Uterus (tissue), 4 donors: ENCODE measurements around the gene KLHDC10. TPM values are rescaled to one million over a fixed set of nuclear protein-coding genes. Genes with fewer than 3 reads are reported as not detected.
"Not testable (repeated sequence)": the region's sequence is repeated elsewhere in the genome, so short reads cannot be mapped to it uniquely, and the experiment has no call there.

Source experiments
- DNase-seq, 2 donors: peaks; one replicate each; pipeline ENCODE4 v3.0.0-alpha.2; 2019 to 2020
- H3K27ac ChIP-seq, 2 donors: fragments of 200-600 bp; sonication (generic); 1 replicate in 1 of 2; 2 replicates in 1 of 2; pipeline ENCODE4 v1.5.1; 2016 to 2018
- H3K27me3 ChIP-seq, 2 donors: fragments of 200-600 bp; sonication (generic); one replicate each; pipeline ENCODE4 v1.5.1; 2018 to 2019; ENCODE audit warnings: control low read depth in 1 of 2
- H3K36me3 ChIP-seq, 2 donors: fragments of 200-600 bp; sonication (generic); one replicate each; pipeline ENCODE4 v1.5.1; 2019; ENCODE audit warnings: control low read depth in 1 of 2
- H3K4me1 ChIP-seq, 2 donors: fragments of 200-600 bp; sonication (generic); one replicate each; pipeline ENCODE4 v1.5.1; 2018 to 2019; ENCODE audit warnings: control low read depth in 1 of 2
- H3K4me3 ChIP-seq, 2 donors: fragments of 200-600 bp; sonication (generic); 1 replicate in 1 of 2; 2 replicates in 1 of 2; pipeline ENCODE4 v1.5.1; 2018 to 2019; ENCODE audit warnings: mild to moderate bottlenecking in 1 of 2
- H3K9me3 ChIP-seq, 2 donors: fragments of 200-600 bp; sonication (generic); one replicate each; pipeline ENCODE4 v1.5.1; 2019; ENCODE audit warnings: control low read depth in 1 of 2
- POLR2A ChIP-seq, 2 donors: fragments of 450-650 bp; IDR thresholded peaks; one replicate each; pipeline ENCODE4 v1.6.1; 2016; ENCODE audit warnings: antibody characterized with exemption in 2 of 2, mild to moderate bottlenecking in 1 of 2, moderate library complexity in 1 of 2
- intact Hi-C: fragments of 100-400 bp; cut with DNase I; formaldehyde crosslinking; loops from one replicate; pipeline ENCODE4 v1.15.1; 2023; ENCODE audit warnings: low total_unique reads
- total RNA-seq, 4 donors: library from RNA; depleted of rRNA in 3 of 4; stranded (reverse); fragments of >200 nt in 3 of 4; gene quantifications; one replicate each; pipeline versions ENCODE4 v1.1.0 to v1.2.4, GENCODE V29; 2014 to 2023
- TF ChIP-seq, protein P1 (sequence below), 4 experiments: fragments of 200-600 bp in 2 of 4; fragments of 450-650 bp in 2 of 4; sonication (generic) in 2 of 4; IDR thresholded peaks; one replicate each; pipeline ENCODE4 v1.5.1; 2016 to 2019; ENCODE audit warnings: antibody characterized with exemption in 4 of 4, mild to moderate bottlenecking in 2 of 4, moderate library complexity in 1 of 4
- donor health status: DM: yes; HTN: yes; CAD: no.

Gene KLHDC10
- total RNA-seq, 4 donors from 2014 or later: 8.8 to 58.5 (median 26.5) TPM

DNA sequence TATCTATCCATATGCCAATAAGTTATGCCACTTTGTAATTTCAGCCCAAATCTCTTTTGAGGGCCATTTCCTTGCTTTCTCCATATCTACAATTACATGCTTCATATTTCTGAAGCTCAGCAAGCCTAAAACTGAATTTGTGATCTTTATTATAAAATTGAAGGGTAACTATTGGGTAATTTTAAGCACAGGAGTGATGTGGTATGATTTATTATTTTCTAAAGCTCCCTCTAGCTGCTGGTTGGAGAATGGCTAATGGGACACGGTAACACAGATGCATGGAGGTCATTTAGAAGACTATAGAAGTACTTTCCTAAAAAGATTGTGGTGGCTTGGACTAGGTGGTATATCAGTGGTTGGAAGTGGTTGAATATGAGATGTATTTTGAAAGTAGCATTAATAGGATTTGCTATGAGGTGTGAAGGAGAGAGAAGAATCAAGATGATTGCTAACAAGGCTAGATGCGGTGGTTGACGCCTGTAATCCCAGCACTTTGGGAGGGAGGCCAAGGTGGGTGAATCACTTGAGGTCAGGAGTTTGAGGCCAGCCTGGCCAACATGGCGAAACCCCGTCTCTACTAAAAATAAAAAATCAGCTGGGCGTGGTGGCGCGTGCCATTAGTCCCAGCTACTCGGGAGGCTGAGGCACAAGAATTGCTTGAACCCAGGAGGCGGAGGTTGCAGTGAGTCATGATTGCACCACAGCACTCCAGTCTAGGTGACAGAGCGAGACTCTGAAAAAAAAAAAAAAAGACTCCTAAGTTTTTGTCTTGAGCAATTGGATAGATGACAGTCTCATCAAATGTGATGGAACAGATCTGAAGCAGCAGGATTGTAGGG is 13.9 kb downstream of the KLHDC10 start:
- H3K4me1 ChIP-seq: no peaks in the 10 kb centered on the region
- H3K27me3 ChIP-seq: no peaks in the 10 kb centered on the region
- intact Hi-C loops: no loop called here
- H3K4me3 ChIP-seq: no peak overlapping the region
- no peaks in the 10 kb centered on the region for H3K36me3 ChIP-seq
- H3K9me3 ChIP-seq: no peaks in the 10 kb centered on the region
- H3K27ac ChIP-seq: no peak overlapping the region
- TF ChIP-seq, protein P1, sequence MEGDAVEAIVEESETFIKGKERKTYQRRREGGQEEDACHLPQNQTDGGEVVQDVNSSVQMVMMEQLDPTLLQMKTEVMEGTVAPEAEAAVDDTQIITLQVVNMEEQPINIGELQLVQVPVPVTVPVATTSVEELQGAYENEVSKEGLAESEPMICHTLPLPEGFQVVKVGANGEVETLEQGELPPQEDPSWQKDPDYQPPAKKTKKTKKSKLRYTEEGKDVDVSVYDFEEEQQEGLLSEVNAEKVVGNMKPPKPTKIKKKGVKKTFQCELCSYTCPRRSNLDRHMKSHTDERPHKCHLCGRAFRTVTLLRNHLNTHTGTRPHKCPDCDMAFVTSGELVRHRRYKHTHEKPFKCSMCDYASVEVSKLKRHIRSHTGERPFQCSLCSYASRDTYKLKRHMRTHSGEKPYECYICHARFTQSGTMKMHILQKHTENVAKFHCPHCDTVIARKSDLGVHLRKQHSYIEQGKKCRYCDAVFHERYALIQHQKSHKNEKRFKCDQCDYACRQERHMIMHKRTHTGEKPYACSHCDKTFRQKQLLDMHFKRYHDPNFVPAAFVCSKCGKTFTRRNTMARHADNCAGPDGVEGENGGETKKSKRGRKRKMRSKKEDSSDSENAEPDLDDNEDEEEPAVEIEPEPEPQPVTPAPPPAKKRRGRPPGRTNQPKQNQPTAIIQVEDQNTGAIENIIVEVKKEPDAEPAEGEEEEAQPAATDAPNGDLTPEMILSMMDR (IDR thresholded peaks at IDR 0.05): peak in 1 of 4 experiments; percentile 6
- TF ChIP-seq POLR2A (IDR thresholded peaks at IDR 0.05): no peak
- no peak for DNase-seq

DNA sequence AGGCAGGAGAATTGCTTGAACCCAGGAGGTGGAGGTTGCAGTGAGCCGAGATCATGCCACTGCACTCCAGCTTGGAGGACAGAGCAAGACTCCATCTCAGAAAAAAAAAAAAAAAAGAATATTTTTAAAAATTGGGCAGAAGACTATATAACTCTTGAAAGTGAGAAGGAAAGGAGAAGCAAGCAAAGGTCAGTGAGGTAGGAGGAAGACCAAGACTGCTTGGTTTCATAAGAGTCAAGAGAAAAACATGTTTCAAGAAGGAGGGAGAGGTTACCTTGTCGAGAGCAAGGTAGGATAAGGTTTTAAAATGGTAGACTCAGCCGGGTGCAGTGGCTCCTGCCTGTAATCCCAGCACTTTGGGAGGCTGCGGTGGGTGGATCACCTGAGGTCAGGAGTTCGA is 14.9 kb downstream of the KLHDC10 start:
- H3K27me3 ChIP-seq, H3K4me1 ChIP-seq, H3K9me3 ChIP-seq, DNase-seq, intact Hi-C loops, H3K4me3 ChIP-seq, H3K27ac ChIP-seq, H3K36me3 ChIP-seq: not testable (repeated sequence)

DNA sequence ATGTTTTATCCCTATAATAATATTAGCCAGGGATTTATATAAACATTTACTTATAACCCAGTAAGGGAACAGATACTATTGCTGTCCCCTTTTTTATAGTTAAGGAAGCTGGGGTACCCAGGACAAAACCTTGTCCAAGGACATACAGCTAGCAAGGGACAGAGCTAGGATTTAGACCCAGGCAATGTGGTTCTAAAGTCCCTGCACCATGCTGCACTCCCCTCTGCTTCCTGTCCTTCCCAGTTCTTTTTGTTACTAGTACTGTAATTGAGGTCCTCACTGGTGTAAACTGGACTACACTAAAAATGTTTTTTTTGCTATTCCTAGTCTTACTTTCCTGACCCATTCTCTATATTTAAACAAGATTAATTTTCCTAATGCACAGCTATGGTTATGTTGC is 16.6 kb downstream of the KLHDC10 start:
- intact Hi-C loops: no loop called here
- no peaks in the 10 kb centered on the region for H3K36me3 ChIP-seq

DNA sequence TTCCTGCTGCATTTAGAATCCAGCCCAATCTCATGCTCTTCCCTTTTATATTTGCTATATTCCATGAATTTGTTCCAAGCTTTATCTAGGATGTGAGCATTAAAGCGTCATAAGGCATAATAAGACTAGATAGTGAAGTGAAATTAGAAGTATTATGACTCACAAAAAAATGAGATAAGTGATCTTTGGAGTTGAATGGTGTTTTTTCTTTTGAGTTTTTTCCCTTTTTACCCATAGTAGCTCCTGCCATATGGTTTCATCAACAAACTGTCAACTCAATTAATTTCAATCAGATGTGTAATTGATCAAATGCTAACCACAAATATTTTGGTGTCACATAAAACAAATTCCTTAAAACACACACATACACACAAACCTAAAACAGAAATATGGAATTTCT is 17.0 kb downstream of the KLHDC10 start:
- Histone ChIP-seq H3K4me3 (no peak overlapping the region), H3K27me3 (no peaks in the 10 kb centered on the region), H3K4me1 (no peaks in the 10 kb centered on the region), H3K9me3 (no peaks in the 10 kb centered on the region), H3K27ac (no peak overlapping the region), H3K36me3 (no peaks in the 10 kb centered on the region)
- TF ChIP-seq, protein P1 (IDR thresholded peaks at IDR 0.05): no peak
- TF ChIP-seq POLR2A (IDR thresholded peaks at IDR 0.05): no peak
- intact Hi-C loops: no loop called here
- no peak for DNase-seq

More for the DNA sequence above, 16.6 kb downstream of the KLHDC10 start:
- H3K4me3 ChIP-seq: no peak overlapping the region
- no peaks in the 10 kb centered on the region for H3K27me3 ChIP-seq
- no peak for DNase-seq
- no peaks in the 10 kb centered on the region for H3K9me3 ChIP-seq
- H3K27ac ChIP-seq: no peak overlapping the region
- TF ChIP-seq, protein P1 (IDR thresholded peaks at IDR 0.05): no peak
- no peak for TF ChIP-seq POLR2A (IDR thresholded peaks at IDR 0.05)
- no peaks in the 10 kb centered on the region for H3K4me1 ChIP-seq

DNA sequence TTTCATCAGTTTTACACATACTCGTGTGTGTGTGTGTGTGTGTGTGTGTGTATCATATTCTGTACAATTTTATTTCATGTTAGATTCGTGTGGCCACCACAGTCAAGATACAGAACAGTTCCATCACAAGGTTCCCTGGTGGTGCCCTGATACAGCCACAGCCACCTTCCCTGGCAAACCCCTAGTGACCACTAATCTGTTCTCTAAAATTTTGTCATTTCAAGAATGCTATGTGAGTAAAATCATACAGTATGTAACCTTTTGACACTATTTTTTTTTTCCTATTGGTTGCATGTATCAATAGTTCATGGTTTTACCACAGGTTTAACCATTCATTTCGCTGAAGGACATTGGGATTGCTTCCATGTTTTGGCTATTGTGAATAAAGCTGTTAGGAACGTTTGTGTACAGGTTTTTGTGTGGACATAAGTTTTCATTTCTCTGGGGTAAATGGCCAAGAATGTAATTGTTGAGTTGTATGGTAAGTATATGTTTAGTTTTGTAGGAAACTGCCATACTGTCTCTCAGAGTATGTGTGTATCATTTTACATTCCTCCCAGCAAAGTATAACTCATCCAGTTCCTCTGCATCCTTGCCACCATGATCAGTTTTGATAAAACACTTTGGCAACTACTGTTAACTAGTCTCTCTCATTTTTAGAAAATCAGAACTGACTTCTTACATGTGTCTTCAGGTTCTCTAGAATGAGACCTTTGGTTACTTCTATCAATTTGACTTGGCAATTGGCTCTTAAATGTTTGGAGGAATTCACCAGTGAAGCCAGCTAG is 20.6 kb downstream of the KLHDC10 start:
- H3K27ac ChIP-seq: no peak overlapping the region
- H3K9me3 ChIP-seq: no peaks in the 10 kb centered on the region
- no peaks in the 10 kb centered on the region for H3K27me3 ChIP-seq
- no peaks in the 10 kb centered on the region for H3K36me3 ChIP-seq
- TF ChIP-seq, protein P1 (IDR thresholded peaks at IDR 0.05): no peak
- no peak for TF ChIP-seq POLR2A (IDR thresholded peaks at IDR 0.05)
- no peaks in the 10 kb centered on the region for H3K4me1 ChIP-seq
- no peak for DNase-seq
- H3K4me3 ChIP-seq: no peak overlapping the region
- intact Hi-C loops: no loop called here
